Medulla oblongata (tissue), 1 donor: Measurements from ENCODE around the gene POPDC2.
"Not testable (repeated sequence)": the region's sequence is repeated elsewhere in the genome, so short reads cannot be mapped to it uniquely, and the experiment has no call there.

Experiments
- DNase-seq: peaks from one replicate; pipeline ENCODE4 v3.0.0-alpha.2; 2015; ENCODE audit errors: extremely low spot score

The POPDC2 gene, protein sequence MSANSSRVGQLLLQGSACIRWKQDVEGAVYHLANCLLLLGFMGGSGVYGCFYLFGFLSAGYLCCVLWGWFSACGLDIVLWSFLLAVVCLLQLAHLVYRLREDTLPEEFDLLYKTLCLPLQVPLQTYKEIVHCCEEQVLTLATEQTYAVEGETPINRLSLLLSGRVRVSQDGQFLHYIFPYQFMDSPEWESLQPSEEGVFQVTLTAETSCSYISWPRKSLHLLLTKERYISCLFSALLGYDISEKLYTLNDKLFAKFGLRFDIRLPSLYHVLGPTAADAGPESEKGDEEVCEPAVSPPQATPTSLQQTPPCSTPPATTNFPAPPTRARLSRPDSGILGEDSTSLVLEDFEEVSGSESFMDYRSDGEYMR

DNA sequence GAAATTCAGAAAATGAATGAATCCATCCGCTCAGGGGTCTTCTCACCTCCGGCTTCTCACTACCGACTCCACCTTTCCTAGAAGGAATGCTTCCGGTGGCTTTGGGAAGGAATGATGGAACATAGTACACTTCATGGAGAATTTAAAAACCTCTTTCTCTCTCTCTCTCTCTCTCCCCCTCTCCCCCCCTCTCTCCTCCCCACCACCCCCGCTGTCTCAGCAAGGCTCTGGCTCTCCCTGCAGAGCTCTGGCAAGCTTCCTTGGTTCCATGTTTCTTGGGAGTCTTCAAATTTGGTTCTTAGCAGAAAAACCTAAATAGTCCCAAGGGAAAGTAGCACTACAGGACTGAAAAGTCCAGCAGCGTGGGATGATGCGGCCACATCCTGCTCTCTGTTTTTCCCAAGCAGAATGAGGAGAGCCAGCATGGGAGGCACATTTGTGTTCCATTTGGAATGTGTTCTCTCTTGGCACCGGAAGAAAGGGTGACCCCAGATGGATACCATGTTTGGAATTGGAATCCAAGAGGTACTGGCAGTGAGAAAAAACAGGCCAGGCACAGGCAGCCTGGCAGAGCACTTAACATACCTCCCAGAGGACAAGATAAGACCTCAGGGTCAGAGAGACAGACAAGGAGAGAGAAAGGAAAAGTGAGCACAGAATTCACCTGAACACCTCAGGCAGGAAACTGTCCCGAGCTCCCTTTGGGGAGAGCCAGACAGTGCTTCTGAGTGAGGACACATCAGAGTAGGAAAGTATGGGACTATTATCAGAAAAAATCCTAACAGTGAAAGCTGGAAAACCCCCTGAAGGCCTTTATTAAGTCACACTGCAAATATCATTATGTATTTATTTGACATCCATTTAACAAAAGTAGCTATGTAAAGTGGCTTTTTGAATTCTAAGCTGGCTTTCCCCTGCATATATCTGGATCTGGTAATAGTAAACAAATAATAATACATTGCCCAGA lies at the start of gene POPDC2:
POPDC2 (minus strand) TSS at position 116 of the 967 bp plus-strand sequence. CDS start 166 bp downstream, outside the sequence.
- no peak for DNase-seq

DNA sequence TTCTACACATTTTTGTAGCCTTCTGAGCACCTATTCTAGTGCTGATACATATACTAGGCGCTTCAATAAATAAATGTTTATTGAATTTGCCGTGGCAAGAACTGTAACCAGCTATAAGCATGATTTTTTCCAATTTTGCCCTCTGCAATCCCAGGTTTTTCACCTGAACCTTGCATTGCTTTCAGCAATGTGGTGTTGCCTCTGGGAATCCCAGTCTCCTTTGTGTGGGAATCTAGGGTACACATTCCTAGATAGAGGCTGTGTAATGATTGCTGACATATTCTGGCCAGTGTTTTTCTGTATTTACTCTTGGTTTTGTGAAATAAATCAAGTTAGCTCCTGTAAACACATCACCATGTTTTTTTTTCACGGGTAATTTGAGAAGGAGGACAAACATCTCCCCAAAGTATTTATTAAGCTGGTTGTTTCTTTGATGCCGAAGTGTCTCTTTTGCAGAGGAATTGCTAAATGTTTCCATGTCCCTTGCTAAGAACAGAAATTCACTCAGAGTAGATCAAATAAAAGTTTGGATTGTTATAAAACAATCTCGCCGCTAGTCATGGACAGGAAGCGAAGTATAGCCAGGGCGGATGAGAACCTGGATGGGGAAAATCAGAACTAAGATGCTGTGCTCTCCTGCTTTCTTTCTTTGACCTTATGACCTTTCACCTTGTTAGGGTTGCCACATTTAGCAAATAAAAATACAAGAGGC lies 43.6 kb upstream of the POPDC2 start:
- DNase-seq = no peak

DNA sequence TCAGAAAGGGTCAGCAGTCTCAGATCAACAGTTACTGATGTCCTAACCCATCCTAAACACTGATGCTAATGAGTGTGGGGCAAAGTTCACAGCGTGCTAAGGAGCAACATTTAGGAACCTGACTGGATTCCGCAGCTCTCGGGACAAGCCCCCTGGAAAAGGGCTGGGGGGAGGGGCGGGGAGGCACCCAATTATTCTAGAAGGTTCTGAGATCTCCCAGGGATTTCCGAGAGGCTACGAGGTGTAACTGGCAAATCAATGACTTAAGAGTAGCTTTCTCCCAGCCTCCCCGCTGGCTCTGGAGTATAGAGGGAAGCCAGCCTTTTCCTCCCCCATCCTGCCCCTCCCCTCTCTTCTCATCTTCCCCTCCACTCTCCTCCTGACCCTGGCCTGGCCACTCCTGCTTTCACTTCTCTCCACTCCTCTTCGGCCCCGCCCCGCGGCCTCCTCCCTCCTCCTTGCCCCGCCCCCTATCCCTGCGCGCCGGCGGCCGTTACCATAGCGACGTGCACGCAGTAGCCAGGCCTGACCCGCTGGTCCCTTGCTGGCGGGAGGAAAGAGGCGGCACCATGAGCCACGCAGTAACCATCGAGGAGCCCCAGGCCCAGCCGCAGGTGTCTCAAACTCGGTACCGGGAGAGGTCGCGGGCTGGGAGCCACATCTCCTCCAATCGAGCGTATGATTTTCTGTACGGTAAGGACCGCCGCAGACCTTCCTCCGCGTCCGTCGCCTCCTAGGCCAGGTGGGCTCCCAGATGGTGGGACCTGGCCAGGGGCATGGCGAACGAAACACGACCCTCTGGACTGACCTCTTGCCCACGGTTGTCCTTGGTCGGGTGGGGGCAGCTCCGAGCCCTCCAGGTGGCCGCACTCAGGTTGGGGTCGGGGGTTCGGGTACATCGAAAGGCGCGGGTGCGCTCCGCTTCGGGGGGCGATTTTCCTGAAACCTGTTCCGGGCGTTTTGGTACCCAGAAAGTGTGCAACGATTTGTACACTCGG lies 42.4 kb upstream of the POPDC2 start, which contains the start of gene CFAP91:
CFAP91 (plus strand) TSS at position 493 of the 998 bp plus-strand sequence; CDS start at position 570, 77 bp downstream.
- peak; percentile 96 for DNase-seq

DNA sequence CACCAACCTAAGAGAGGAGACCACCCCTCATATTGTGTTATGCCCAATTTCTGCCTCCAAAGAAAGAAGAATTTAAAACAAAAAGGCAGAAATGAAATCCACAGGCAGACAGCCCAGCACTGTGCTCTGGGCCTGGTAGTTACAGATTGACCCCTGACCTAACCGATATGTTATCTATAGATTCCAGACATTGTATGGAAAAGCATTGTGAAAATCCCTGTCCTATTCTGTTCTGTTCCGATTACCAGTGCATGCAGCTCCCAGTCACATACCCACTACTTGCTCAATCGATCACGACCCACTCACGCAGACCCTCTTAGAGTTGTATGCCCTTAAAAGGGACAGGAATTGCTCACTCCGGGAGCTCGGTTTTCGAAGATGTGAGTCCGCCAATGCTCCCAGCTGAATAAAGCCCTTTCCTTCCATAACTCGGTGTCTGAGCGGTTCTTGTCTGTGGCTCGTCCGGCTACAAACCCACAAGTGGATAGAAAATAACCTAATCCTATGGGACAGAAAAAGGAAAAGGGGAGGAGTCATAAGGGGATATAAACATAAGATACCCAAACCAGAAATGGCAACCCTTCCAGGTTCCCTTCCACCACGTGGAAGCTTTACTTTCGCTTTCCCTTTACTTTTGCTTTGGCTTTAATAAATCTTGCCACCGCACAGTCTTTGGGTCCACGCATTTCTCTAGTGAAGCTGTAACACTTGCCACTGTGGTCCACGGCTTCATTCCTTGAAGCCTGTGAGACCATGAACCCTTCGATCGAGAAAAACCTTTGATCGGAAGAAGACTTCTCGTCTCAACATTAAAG lies 40.7 kb upstream of the POPDC2 start:
- no peak for DNase-seq

DNA sequence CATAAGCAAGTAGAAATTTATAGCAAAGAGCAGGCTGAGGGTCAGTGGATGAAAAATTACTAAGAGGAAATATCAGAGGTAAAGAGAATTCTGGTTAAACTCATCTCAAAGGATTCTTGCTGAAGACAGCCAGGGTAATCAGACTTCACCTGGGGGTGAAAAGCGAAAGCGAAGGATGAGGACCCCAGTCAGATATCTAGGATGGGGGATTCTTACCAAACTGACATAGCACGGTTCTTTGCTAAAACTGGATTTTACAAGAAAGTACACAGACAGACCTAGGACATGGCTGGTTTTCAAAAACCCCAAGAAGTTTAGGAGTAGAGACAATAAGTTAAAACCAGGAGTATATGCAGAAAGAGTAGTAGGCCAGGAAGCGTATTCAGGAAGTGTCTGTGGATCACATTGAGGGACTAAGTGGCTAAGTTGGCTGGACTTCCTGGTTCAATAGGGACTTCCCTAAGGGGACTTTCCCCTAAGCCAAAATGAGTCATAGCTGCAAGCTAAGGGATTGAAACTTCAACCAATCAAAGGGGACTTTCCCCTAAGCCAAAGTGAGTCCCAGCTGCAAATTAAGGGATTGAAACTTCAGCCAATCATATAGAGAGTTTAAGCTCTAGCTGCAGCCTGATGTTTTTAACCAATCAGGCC lies 40.0 kb upstream of the POPDC2 start:
- DNase-seq = peak; percentile 31

DNA sequence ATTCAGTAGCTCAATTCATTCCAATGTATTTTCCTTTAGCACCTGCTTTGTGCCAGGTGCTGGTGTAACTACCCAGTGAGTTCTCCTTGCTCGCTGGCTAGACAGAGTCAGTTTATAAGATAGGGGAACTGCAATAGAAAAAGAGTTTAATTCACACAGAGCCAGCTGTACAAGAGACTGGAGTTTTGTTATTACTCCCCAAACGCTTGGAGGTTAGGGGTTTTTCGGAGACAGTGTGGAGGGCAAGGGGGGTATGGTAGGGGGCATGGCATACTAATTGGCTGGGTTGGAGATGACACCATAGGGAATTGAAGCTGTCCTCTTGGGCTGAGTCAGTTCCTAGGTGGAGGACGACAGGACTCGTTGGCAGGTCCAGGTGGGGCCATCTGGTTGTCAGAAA lies 37.0 kb upstream of the POPDC2 start:
- no peak for DNase-seq

DNA sequence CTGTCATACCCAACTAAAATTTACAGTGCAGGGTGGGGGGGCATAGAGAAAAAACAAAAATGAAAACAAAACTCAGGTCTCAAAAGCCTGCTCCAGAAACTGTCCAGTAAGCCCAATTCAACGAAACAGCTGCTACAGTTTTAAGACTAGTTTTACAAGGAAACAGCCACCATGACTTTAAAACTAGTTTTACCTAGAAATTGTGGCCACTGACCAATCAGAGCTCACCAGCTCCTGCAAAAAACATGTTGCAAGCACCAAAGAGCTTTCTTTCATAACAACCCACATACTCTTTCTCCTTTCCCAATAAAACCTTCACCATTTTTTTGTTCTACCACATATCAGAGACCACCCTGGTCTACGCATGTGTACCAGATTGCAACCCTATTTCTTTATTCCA lies 35.1 kb upstream of the POPDC2 start:
- no peak for DNase-seq

DNA sequence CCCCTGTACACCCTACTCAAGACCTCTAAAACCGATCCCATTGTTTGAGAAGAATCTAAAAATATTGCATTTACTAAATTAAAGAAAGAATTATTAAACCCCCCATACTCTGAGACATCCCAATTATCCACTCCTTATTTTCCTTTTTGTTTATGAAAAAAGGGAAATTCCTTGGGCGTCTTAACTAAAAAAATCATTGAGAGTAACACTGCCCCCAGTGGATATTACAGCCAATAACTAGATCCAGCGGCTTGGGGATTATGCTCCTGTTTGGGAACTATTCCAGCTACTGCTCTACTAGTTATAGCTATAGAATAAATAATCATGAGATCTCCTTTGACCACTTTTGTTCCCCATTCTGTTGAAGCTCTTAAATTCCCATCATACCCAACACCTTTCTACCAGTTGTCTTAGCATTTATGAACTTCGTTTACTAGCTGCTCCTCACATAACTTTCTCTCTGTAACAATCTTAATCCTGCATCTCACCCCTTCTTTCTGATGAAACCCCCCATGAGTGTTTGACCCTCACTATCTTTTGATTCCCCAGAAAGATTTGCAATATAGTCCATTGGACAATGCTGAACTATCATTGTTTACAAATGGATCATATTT lies 29.8 kb upstream of the POPDC2 start:
- DNase-seq = no peak

DNA sequence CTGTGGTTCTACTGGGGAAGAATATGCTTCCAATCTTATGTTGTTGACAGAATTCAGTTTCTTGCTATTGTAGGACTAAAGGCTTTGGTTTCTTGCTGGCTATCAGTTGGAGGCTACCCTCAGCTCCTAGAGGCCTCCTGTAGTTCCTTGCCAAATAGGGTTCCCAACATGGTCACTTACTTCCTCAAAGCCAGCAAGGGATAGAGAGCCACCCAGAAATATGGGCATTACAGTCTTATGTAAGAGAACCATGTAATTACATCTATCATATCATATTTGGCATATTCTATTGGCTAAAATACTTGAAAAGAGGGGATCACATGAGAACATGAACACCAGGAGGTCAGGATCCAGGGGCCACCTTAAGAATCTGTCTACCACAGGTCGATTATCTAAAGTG lies 23.0 kb upstream of the POPDC2 start:
- no peak for DNase-seq

DNA sequence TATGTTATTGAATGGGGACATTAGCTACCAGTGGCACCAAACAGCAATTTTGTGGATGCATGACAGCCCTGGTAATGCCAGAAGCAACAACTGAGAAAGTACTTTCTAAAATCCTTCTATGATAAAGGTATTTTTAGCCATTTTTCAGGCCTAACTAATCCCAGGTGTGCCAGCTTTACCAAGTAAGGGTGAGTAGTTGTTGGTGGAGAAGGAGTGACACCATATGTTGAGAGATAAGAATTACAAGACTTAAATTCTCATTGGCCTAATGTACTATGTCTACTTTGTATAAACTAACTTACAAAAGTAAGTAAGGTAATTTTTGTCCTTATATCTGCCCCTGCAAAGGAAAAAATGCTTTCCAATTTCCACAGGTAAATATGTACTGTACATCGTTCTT lies 20.9 kb upstream of the POPDC2 start:
- no peak for DNase-seq

DNA sequence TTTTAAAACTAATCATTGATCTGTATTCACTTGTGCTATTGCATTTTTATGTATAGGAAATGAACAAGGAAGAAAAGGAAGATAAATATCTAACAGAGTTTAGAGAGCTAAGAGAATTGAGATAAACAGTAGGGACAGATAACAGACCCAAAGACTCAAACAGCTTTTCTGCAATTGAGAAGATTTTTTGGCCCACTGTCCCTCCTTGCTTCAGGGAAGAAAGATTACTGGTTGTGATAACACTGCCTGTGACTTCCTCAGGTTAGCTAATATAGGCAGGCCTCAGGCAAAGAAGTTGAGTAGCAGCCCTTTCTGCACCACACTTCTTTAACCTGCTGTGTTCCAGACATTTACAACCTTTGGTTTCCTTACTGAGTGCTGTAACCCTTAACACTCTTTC lies 19.5 kb upstream of the POPDC2 start:
- no peak for DNase-seq

DNA sequence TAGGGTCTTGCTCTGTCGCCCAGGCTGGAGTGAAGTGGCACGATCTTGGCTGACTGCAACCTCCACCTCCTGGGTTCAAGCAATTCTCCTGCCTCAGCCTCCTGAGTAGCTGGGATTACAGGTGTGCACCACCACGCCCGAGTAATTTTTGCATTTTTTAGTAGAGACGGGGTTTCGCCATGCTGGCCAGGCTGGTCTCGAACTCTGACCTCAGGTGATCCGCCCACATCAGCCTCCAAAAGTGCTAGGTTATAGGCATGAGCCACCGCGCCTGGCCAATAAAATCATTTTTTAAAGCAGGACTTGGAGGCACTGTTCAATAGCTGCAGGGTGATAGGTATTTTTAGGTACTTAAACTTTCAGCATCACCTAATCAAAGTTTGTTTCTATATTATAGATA lies 17.8 kb upstream of the POPDC2 start:
- not testable (repeated sequence) for DNase-seq

DNA sequence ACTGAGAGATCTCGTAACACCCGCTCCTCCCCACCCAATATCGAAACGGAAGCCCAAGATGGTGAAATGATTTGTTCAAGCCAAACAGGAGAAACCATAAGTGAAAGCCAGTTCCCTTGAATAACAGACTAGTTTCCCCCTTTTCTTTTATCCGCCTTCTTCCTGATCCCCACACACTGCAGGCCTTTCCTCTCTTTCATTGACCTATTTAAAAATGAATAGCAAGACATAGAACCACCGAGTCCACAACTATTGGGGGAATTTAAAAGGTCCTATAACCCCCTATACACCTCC lies 17.2 kb upstream of the POPDC2 start:
- no peak for DNase-seq

DNA sequence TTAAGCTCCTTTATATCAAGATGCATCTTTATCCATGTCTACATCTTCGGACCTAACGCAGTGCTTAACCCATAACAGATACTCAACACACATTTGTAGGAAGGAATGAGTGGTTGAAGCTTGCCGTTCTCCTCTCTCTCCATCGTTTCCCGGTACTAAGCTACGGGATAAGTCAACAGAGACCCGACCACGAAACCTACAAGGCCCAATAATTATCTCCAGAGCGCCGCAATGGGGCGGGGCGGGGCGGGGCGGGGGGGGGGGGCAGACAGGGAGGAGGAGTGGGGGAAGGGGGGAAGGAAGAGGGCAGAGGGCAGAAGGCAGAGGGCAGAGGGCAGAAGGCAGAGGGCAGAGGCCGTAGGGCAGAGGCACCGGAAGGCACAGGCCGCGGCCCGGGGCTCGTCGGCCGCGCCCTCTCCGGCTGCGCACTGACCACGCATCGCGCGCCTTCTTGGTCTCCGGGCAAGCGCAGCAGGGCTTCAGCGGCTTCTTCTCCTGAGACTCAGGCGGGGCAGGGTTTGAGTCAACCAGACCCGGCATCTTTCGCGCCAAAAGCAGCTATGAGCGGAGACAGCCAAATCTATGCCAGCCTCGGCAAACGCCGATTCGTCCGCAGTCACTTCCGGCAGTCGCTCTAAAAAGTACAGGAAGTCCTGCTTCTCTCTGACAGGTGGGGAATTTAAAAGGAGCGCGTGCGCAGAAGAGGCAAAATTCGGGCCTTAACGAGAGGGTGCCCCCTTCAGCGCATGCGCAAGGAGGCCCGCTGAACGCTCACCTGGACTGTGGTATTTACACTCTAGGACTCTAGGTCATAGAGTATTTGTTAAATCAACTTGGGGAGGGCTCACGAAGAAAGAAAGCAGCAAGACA lies 16.6 kb upstream of the POPDC2 start, which contains the start of gene COX17:
COX17 (minus strand) TSS at position 636 of the 870 bp plus-strand sequence; CDS start at position 540, 96 bp downstream.
- DNase-seq = peak; percentile 97

DNA sequence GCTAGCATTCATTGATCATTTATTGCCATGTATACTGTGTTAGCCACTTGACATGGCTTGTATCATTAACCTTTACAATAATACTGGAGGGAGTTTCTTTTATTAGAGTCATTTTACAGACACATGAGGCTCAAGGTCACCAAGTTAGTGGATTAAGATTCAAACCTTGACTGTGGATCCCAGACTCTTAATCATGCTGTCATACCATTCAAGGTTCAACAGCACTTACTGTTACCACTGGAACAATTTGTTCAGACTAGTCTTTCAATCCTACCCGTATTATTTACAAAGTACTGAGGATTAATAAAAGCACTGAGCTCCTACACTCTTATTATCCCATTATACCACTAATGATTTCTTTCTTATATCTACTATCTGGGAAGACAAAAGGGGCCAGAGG lies 15.6 kb upstream of the POPDC2 start:
- no peak for DNase-seq

DNA sequence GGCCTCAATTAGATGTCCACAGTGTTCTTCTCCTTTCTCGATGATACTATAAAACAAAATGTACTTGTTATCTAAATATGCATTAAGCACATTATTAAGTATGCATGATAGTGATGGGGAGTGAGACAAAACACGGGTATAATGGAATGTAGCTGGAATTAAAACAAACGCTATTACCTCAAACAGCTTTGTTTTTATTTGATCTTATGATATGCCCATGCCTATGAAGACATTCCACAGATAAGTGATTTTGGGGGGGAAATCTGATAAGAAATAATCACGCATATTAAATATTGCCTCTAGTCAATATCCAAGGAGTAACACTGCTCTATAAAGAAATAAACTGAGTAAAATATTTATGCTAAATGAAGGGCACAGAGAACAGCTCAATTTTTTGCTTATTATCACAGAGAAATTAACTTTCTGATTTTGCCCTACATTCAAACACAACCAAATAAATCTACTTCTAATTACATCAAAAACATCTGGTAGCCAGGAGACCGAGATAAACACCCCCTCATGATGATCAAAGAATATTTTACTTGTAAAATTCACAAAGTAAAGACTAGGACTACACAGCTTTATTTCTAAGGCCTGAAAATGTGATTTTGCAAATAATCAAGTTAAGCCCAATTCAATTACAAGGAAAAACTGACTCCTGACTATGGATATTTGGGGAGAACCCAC lies 14.9 kb upstream of the POPDC2 start:
- DNase-seq = no peak

DNA sequence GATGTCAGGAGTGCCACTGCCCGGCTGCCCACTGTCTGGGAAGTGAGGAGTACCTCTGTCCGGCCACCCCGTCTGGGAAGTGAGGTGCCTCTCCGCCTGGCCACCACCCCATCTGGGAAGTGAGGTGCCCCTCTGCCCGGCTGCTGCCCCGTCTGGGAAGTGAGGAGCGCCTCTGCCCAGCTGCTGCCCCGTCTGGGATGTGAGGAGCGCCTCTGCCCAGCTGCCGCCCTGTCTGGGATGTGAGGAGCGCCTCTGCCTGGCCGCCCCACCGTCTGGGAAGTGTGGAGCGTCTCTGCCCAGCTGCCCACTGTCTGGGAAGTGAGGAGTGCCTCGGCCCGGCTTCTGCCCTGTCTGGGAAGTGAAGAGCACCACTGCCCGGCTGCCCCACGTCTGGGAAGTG lies 13.5 kb upstream of the POPDC2 start:
- DNase-seq = no peak
